ENCODE results near the gene CBL.

Gene CBL

DNA sequence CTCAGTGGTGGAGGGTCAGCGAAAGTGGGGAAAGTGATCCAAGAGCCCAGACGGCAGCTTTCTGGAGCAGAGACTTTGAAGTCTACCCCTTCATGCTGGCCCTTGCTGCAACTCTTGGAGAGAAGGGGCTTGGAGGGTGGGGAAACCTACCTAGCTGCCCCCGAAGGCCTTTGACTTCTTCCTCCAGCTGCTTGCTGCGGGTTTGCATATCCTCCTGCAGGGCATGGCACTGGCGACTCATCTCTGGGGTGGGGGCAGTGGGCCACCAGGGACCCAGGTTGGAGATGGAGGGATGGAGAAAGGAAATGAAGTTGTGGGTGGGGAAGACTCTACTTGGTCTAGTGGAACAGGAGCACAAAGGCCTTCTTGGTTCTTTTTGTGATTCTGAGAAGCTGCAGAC is 13.1 kb upstream of the CBL start:
- Histone ChIP-seq H3K9ac (ENCODE audit: low read depth, low read length, poor library complexity, severe bottlenecking) (no peak overlapping the region), H4K20me1 (ENCODE audit: insufficient read depth, low read length, poor library complexity, severe bottlenecking) (no peaks in the 10 kb centered on the region), H2AFZ (ENCODE audit: low read length) (no peak overlapping the region; the same call in 1 of the 2 replicates), H3K4me2 (ENCODE audit: low read depth, low read length, poor library complexity, severe bottlenecking) (no peak overlapping the region), H3K9me2 (replicated peaks; ENCODE audit: low read depth, low read length) (no peaks in the 10 kb centered on the region), H3K4me3 (ENCODE audit: low read length, poor library complexity, severe bottlenecking) (no peak overlapping the region), H3F3A (ENCODE audit: low read depth) (no peaks in the 10 kb centered on the region), H3K36me3 (ENCODE audit: insufficient read depth, low read length) (no peaks in the 10 kb centered on the region), H3K9me3 (ENCODE audit: insufficient read depth, low read depth, low read length) (no peaks in the 10 kb centered on the region), H3K4me1 (ENCODE audit: insufficient read depth, low read length, poor library complexity, severe bottlenecking) (peaks cover 8% of the 10 kb centered on the region), H3K27me3 (ENCODE audit: insufficient read depth, low read length, poor library complexity, severe bottlenecking) (no peaks in the 10 kb centered on the region), H3K79me2 (ENCODE audit: insufficient read depth, low read length) (no peaks in the 10 kb centered on the region)
- TF ChIP-seq, protein P1, sequence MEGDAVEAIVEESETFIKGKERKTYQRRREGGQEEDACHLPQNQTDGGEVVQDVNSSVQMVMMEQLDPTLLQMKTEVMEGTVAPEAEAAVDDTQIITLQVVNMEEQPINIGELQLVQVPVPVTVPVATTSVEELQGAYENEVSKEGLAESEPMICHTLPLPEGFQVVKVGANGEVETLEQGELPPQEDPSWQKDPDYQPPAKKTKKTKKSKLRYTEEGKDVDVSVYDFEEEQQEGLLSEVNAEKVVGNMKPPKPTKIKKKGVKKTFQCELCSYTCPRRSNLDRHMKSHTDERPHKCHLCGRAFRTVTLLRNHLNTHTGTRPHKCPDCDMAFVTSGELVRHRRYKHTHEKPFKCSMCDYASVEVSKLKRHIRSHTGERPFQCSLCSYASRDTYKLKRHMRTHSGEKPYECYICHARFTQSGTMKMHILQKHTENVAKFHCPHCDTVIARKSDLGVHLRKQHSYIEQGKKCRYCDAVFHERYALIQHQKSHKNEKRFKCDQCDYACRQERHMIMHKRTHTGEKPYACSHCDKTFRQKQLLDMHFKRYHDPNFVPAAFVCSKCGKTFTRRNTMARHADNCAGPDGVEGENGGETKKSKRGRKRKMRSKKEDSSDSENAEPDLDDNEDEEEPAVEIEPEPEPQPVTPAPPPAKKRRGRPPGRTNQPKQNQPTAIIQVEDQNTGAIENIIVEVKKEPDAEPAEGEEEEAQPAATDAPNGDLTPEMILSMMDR (conservative IDR thresholded peaks at IDR 0.05; ENCODE audit: low read length) = no peak
- TF ChIP-seq EZH2phosphoT487 (IDR thresholded peaks at IDR 0.05; ENCODE audit: borderline replicate concordance) = no peak

DNA sequence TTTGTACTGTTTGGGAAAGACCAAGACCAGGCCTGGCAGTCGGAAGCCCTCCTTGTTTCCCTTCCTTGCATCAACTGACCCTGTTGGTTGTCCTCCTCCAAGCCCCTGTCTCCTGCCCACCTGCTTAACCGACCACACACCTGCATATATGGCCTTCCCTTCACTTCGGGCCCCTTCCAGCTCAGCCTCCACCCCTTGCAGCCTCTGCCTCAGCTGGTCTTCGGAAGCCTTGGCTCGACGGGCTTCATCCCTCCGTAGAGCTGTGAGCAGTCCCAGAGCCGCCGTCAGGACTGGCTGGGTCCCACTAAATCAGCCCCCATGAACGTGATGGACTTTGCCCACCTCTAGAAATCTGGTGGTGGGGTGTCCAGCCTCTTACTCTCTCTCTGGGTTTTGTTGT is 12.5 kb upstream of the CBL start:
- Histone ChIP-seq H3K4me1 (ENCODE audit: insufficient read depth, low read length, poor library complexity, severe bottlenecking) (peaks cover 8% of the 10 kb centered on the region), H3K9me3 (ENCODE audit: insufficient read depth, low read depth, low read length) (no peaks in the 10 kb centered on the region), H3K9me2 (replicated peaks; ENCODE audit: low read depth, low read length) (no peaks in the 10 kb centered on the region), H3K9ac (ENCODE audit: low read depth, low read length, poor library complexity, severe bottlenecking) (no peak overlapping the region), H3K4me2 (ENCODE audit: low read depth, low read length, poor library complexity, severe bottlenecking) (no peak overlapping the region), H3K36me3 (ENCODE audit: insufficient read depth, low read length) (no peaks in the 10 kb centered on the region), H3K79me2 (ENCODE audit: insufficient read depth, low read length) (no peaks in the 10 kb centered on the region), H3K27me3 (ENCODE audit: insufficient read depth, low read length, poor library complexity, severe bottlenecking) (no peaks in the 10 kb centered on the region), H3F3A (ENCODE audit: low read depth) (no peaks in the 10 kb centered on the region), H3K4me3 (ENCODE audit: low read length, poor library complexity, severe bottlenecking) (no peak overlapping the region), H4K20me1 (ENCODE audit: insufficient read depth, low read length, poor library complexity, severe bottlenecking) (no peaks in the 10 kb centered on the region), H2AFZ (ENCODE audit: low read length) (no peak overlapping the region)
- TF ChIP-seq, protein P1 (conservative IDR thresholded peaks at IDR 0.05; ENCODE audit: low read length) = no peak
- TF ChIP-seq EZH2phosphoT487 (IDR thresholded peaks at IDR 0.05; ENCODE audit: borderline replicate concordance) = no peak

DNA sequence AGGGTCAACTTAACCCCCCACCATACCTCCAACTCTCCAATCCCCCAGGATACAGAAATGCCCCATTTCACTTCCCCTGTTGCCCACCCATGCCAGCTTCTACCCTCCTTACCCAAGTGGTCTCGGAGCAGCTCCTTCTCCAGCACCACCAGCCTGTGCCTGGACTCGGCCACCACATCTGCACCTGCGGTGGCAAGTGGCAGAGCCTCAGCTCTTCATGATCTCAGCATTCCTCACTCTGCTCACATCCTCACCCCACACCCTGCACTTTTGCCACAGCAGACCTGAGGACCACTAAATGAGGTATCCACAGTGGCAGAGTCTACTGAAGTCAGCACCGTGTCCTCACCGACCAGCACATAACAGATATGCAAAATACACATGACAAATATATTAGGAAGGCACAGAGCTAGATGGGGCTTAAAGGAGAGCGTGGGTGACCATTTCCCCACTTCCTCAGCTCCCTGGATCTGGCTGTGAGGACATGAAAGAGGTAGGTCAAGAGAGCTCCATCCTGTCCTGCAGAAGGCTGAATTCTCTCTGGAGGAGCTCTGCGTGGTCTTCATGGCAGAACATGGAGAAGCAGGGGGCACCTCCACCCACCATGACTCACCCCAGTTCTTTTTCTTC is 11.2 kb upstream of the CBL start:
- Histone ChIP-seq H3K4me2 (ENCODE audit: low read depth, low read length, poor library complexity, severe bottlenecking) (no peak overlapping the region), H3F3A (ENCODE audit: low read depth) (no peaks in the 10 kb centered on the region), H3K27me3 (ENCODE audit: insufficient read depth, low read length, poor library complexity, severe bottlenecking) (no peaks in the 10 kb centered on the region), H3K36me3 (ENCODE audit: insufficient read depth, low read length) (no peaks in the 10 kb centered on the region), H2AFZ (ENCODE audit: low read length) (no peak overlapping the region), H3K9ac (ENCODE audit: low read depth, low read length, poor library complexity, severe bottlenecking) (no peak overlapping the region), H4K20me1 (ENCODE audit: insufficient read depth, low read length, poor library complexity, severe bottlenecking) (no peaks in the 10 kb centered on the region), H3K4me3 (ENCODE audit: low read length, poor library complexity, severe bottlenecking) (no peak overlapping the region), H3K9me2 (replicated peaks; ENCODE audit: low read depth, low read length) (no peaks in the 10 kb centered on the region), H3K9me3 (ENCODE audit: insufficient read depth, low read depth, low read length) (no peaks in the 10 kb centered on the region), H3K4me1 (ENCODE audit: insufficient read depth, low read length, poor library complexity, severe bottlenecking) (peaks cover 8% of the 10 kb centered on the region), H3K79me2 (ENCODE audit: insufficient read depth, low read length) (no peaks in the 10 kb centered on the region)
- no peak for TF ChIP-seq EZH2phosphoT487 (IDR thresholded peaks at IDR 0.05; ENCODE audit: borderline replicate concordance)
- TF ChIP-seq, protein P1 (conservative IDR thresholded peaks at IDR 0.05; ENCODE audit: low read length) = no peak
